ENCODE results near the gene CCND1.

DNA sequence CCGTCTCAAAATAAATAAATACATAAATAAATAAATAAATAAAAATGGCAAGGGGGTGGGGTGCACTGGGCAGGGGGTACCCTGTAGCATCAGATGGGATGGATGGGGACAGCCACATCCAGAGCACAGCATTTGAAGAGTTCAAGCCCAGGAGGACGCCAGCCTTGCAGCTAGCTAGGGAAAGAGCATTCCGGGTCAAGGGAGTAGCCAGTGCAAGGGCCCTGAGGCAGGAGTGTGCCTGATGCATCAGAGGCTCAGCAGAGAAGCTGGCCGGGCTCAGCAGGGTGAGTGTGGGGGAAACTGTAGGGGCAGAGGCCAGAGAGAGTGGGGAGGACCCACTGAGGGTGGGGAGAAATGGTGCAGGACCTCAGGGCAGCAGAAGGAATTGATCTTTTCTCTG, 23.7 kb upstream of the CCND1 start:
- TF ChIP-seq POLR2A (IDR thresholded peaks at IDR 0.05; ENCODE audit: low read depth, low read length): no peak
- no peak for TF ChIP-seq POLR2AphosphoS5 (IDR thresholded peaks at IDR 0.05; ENCODE audit: low read depth, low read length)
- no peak for TF ChIP-seq SPI1 (IDR thresholded peaks at IDR 0.05; ENCODE audit: low read depth, low read length)
- TF ChIP-seq TAF1 (IDR thresholded peaks at IDR 0.05; ENCODE audit: low read depth, low read length): no peak
- no peak for TF ChIP-seq POU2F2 (IDR thresholded peaks at IDR 0.05; ENCODE audit: low read depth, low read length)

Measured in GM12891 (cell line).